SK-N-SH treated with all-trans-retinoic acid at 6 μM for 48 hours (cell line): Measurements from ENCODE around the gene BTG4.

ENCODE experiments used
- ARNTL ChIP-seq: fragments of 450-650 bp; formaldehyde crosslinking; IDR thresholded peaks from 2 replicates; pipeline ENCODE4 v1.5.0; 2020; ENCODE audit warnings: low read depth, mild to moderate bottlenecking, moderate library complexity, borderline replicate concordance
- BACH2 ChIP-seq: fragments of 250-450 bp; sonication (Bioruptor Pico); IDR thresholded peaks from 2 replicates; pipeline ENCODE4 v1.9.0; 2021; ENCODE audit warnings: mild to moderate bottlenecking, borderline replicate concordance
- CREB5 ChIP-seq: fragments of 250-450 bp; sonication (Bioruptor Pico); IDR thresholded peaks from 2 replicates; pipeline ENCODE4 v1.5.1; 2020; ENCODE audit warnings: low read depth, mild to moderate bottlenecking, moderate library complexity
- OSR1 ChIP-seq: fragments of 250-450 bp; sonication (Bioruptor Pico); IDR thresholded peaks from 2 replicates; pipeline ENCODE4 v1.8.0; 2022; ENCODE audit warnings: moderate library complexity, mild to moderate bottlenecking, inconsistent platforms
- PATZ1 ChIP-seq: fragments of 250-450 bp; sonication (Bioruptor Pico); IDR thresholded peaks from 2 replicates; pipeline ENCODE4 v1.8.0; 2020; ENCODE audit warnings: mild to moderate bottlenecking, moderate library complexity, borderline replicate concordance
- RARB ChIP-seq: fragments of 250-450 bp; sonication (Bioruptor Pico); IDR thresholded peaks from 2 replicates; pipeline ENCODE4 v1.8.0; 2021; ENCODE audit warnings: mild to moderate bottlenecking, moderate library complexity
- TCF4 ChIP-seq: fragments of 250-450 bp; sonication (Bioruptor Pico); IDR thresholded peaks from 2 replicates; pipeline ENCODE4 v1.8.0; 2021; ENCODE audit warnings: mild to moderate bottlenecking, moderate library complexity, borderline replicate concordance
- TSHZ2 ChIP-seq: fragments of 250-450 bp; sonication (Bioruptor Pico); IDR thresholded peaks from 2 replicates; pipeline ENCODE4 v1.5.0; 2020; ENCODE audit warnings: mild to moderate bottlenecking, moderate library complexity
- ZC3H10 ChIP-seq: fragments of 250-450 bp; sonication (Bioruptor Pico); IDR thresholded peaks from 2 replicates; pipeline ENCODE4 v1.5.1; 2021; ENCODE audit warnings: mild to moderate bottlenecking, moderate library complexity
- ZFP3 ChIP-seq: fragments of 250-450 bp; sonication (Bioruptor Pico); IDR thresholded peaks from 2 replicates; pipeline ENCODE4 v1.5.0; 2020; ENCODE audit warnings: mild to moderate bottlenecking, moderate library complexity
- ZFP30 ChIP-seq: fragments of 450-650 bp; formaldehyde crosslinking; IDR thresholded peaks from 2 replicates; pipeline ENCODE4 v1.5.0; 2022; ENCODE audit warnings: mild to moderate bottlenecking, moderate library complexity
- ZNF565 ChIP-seq: fragments of 450-650 bp; formaldehyde crosslinking; conservative IDR thresholded peaks from 2 replicates; pipeline ENCODE4 v1.5.0; 2020; ENCODE audit warnings: low read depth, mild to moderate bottlenecking, moderate library complexity
- ZNF8 ChIP-seq: fragments of 450-650 bp; formaldehyde crosslinking; IDR thresholded peaks from 2 replicates; pipeline ENCODE4 v1.5.0; 2020; ENCODE audit warnings: mild to moderate bottlenecking, moderate library complexity
- TF ChIP-seq, protein P1 (sequence below): fragments of 250-450 bp; sonication (Bioruptor Pico); IDR thresholded peaks from 2 replicates; pipeline ENCODE4 v1.8.0; 2021; ENCODE audit warnings: low read depth, mild to moderate bottlenecking, moderate library complexity, borderline replicate concordance

DNA sequence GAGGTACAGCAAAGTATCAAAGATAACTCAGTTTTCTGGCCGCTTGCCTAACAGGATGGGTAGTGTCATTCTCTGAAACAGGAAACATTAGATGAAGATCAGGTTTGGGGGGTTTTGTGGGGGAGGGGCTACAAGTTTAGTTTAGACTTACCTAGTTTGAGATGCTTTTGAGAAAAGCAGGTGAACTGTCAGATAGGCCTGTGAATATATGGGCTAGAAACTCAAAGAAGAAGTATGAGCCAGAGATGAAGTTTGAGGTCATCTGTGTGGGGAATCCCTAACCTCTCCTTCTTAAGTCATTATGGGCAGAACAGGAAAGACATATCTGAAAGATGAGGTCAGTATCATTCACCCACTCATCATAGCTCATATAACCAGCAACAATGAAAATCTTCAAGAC is 14.3 kb upstream of the BTG4 start:
- TF ChIP-seq, protein P1, sequence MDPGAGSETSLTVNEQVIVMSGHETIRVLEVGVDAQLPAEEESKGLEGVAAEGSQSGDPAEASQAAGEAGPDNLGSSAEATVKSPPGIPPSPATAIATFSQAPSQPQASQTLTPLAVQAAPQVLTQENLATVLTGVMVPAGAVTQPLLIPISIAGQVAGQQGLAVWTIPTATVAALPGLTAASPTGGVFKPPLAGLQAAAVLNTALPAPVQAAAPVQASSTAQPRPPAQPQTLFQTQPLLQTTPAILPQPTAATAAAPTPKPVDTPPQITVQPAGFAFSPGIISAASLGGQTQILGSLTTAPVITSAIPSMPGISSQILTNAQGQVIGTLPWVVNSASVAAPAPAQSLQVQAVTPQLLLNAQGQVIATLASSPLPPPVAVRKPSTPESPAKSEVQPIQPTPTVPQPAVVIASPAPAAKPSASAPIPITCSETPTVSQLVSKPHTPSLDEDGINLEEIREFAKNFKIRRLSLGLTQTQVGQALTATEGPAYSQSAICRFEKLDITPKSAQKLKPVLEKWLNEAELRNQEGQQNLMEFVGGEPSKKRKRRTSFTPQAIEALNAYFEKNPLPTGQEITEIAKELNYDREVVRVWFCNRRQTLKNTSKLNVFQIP (CRISPR knock-in tag): no peak
- TF ChIP-seq ZC3H10 (CRISPR knock-in tag) (no peak), ZNF8 (CRISPR knock-in tag) (no peak), PATZ1 (CRISPR knock-in tag) (no peak), CREB5 (CRISPR knock-in tag) (0 out of 2 replicates have a peak, but pooled peaks have one; percentile 31), OSR1 (CRISPR knock-in tag) (no peak), TCF4 (CRISPR knock-in tag) (no peak), BACH2 (no peak), ARNTL (no peak), ZNF565 (CRISPR knock-in tag) (no peak), RARB (CRISPR knock-in tag) (no peak), TSHZ2 (CRISPR knock-in tag) (no peak), ZFP30 (CRISPR knock-in tag) (no peak), ZFP3 (CRISPR knock-in tag) (no peak)
